Measurements from ENCODE around the gene EGLN1.

Gene EGLN1

DNA sequence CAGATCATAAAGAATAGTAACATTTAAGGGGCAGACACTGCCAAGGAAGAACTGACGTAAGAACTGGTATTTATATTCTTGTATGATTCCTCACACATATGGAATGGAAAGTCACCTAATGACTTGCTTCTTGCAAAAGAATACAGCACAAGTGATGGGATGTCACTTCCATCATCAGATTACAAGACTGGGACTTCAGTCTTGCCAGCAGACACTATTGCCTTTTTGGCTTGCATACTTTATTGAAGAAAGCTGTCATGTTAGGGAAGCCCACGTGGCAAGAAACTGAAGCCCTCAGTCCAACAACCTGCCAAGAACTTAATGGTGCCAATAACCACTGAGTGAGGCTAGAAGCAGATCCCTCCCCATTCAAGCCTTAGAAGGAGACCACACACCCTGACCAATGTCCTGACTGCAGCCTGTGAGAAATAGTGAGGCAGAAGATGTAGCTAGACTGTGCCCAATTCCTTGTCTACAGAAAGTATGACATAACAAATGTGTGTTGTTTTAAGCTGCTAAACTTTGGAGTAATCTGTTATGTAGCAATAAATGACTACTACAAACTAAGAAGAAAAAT, 12.0 kb downstream of the EGLN1 start:
- Histone ChIP-seq H3K27me3 (replicated peaks; ENCODE audit: control insufficient read depth, insufficient read depth, low read length) (no peaks in the 10 kb centered on the region), H3K36me3 (ENCODE audit: control insufficient read depth, insufficient read depth, low read length) (no peaks in the 10 kb centered on the region; the same call in 1 of the 2 replicates), H3K4me3 (replicated peaks; ENCODE audit: low read depth, low read length) (no peak overlapping the region)
- no peak for DNase-seq (ENCODE audit: extremely low read depth, insufficient read length)
- TF ChIP-seq, protein P1, sequence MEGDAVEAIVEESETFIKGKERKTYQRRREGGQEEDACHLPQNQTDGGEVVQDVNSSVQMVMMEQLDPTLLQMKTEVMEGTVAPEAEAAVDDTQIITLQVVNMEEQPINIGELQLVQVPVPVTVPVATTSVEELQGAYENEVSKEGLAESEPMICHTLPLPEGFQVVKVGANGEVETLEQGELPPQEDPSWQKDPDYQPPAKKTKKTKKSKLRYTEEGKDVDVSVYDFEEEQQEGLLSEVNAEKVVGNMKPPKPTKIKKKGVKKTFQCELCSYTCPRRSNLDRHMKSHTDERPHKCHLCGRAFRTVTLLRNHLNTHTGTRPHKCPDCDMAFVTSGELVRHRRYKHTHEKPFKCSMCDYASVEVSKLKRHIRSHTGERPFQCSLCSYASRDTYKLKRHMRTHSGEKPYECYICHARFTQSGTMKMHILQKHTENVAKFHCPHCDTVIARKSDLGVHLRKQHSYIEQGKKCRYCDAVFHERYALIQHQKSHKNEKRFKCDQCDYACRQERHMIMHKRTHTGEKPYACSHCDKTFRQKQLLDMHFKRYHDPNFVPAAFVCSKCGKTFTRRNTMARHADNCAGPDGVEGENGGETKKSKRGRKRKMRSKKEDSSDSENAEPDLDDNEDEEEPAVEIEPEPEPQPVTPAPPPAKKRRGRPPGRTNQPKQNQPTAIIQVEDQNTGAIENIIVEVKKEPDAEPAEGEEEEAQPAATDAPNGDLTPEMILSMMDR (IDR thresholded peaks at IDR 0.05; ENCODE audit: insufficient read depth, low read length, poor library complexity, severe bottlenecking): no peak

DNA sequence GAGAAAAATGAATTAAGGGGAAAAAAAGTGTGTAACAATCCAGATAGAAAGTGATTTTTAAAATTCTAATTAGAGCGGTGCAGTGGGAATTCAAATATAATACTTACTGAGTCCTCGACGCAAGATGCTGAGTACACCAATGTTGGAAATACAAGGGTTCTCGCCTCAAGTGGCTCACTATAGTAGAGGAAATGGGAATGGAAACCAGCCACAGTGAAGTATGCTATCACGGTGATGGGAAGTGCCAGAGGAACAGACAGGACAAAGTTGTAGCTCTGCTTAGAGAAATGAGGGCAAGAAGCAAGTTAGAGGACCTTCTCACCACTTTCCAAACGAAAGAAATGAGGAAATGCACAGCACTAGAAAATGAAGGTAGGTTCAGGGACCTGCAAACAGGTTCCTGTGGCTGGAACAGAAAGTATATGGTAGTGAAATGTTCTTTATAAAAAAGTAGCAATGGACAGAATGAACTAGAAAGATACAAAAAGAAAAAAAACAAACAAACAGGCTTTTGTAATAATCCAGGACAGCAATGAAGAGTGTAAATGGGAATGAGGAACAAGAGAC, 13.5 kb downstream of the EGLN1 start:
- H3K4me3 ChIP-seq (replicated peaks; ENCODE audit: low read depth, low read length): no peak overlapping the region
- DNase-seq (ENCODE audit: extremely low read depth, insufficient read length): no peak
- no peaks in the 10 kb centered on the region for H3K27me3 ChIP-seq (replicated peaks; ENCODE audit: control insufficient read depth, insufficient read depth, low read length)
- TF ChIP-seq, protein P1 (IDR thresholded peaks at IDR 0.05; ENCODE audit: insufficient read depth, low read length, poor library complexity, severe bottlenecking): no peak
- no peaks in the 10 kb centered on the region; the same call in 1 of the 2 replicates for H3K36me3 ChIP-seq (ENCODE audit: control insufficient read depth, insufficient read depth, low read length)

DNA sequence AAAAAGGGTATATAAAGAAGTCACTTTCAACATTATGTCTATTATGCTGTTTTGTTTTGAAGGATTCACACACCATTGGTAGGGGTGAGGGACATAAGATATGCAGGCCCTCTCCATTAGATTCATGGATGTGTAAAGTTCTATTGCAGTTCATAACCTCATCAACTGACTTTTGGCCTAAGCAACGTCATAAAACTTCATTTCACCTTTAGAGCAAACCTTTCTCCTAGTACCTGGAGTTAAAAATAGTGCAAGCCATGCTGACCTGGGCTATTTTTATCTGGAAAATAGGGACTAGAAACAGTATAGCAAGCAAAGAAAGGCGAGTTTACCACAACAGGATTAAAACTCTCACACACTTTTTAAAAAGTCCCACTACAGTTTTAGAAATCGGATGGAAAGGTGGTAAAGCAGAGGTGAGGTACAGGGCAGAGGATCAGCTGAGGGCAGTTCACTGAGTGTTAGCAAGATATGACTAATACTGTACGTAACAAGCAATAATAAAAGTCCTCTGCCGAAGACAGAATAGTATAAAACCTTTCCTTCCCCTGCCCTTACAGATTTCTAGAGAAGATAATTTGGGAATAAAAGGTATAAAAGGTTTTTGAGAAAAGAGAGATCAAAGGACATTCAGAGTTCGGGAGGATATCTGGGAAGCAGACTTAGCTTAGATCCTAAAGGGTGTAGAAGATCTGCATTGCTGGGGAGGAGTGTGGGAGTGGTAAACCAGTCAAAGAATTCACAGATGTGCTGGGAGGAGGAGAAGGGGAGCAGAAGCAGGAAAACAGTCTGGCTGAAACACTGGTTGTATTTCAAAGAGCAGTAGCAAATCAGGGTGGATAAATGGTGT, 14.3 kb downstream of the EGLN1 start:
- Histone ChIP-seq H3K4me3 (replicated peaks; ENCODE audit: low read depth, low read length) (no peak overlapping the region), H3K27me3 (replicated peaks; ENCODE audit: control insufficient read depth, insufficient read depth, low read length) (no peaks in the 10 kb centered on the region), H3K36me3 (ENCODE audit: control insufficient read depth, insufficient read depth, low read length) (no peaks in the 10 kb centered on the region; the same call in 1 of the 2 replicates)
- TF ChIP-seq, protein P1 (IDR thresholded peaks at IDR 0.05; ENCODE audit: insufficient read depth, low read length, poor library complexity, severe bottlenecking): no peak
- DNase-seq (ENCODE audit: extremely low read depth, insufficient read length): no peak

DNA sequence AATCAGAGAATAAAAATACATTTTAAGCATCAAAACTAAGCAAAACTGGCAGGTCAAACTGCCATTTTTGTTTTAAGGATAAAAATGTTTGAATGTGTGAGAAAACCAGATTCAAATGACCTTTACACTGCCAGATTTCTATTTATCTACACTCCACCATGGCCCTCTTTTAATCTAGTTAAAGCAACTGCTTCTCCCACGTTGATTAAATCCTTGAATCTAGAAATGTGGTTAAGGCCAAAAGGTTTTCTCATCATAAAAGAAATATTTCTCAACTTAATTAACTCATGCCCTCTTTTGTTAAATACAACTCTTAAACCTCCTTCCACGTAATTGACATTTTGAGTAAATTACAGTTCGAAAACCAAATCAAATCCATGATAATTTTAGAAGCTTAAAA, 15.0 kb downstream of the EGLN1 start:
- no peaks in the 10 kb centered on the region for H3K27me3 ChIP-seq (replicated peaks; ENCODE audit: control insufficient read depth, insufficient read depth, low read length)
- no peaks in the 10 kb centered on the region; the same call in 1 of the 2 replicates for H3K36me3 ChIP-seq (ENCODE audit: control insufficient read depth, insufficient read depth, low read length)
- DNase-seq (ENCODE audit: extremely low read depth, insufficient read length): no peak
- TF ChIP-seq, protein P1 (IDR thresholded peaks at IDR 0.05; ENCODE audit: insufficient read depth, low read length, poor library complexity, severe bottlenecking): no peak
- H3K4me3 ChIP-seq (replicated peaks; ENCODE audit: low read depth, low read length): no peak overlapping the region

DNA sequence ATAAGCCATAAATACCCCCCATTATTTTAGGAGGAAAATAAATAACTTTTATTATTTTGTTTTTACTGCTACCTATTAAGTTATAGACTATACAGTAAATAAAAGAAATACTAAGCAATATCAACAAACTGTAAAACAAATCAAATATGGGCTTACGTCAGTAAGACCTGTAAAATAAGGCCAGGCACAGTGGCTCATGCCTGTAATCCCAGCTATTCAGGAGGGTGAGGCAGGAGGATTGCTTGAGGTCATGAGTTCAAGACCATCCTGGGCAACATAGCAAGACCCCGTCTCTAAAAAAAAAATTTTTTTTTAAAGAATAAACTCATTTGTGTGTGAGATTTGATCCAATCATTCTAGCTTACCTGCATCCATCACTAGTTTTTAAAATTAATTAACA, 17.8 kb downstream of the EGLN1 start:
- no peaks in the 10 kb centered on the region for H3K27me3 ChIP-seq (replicated peaks; ENCODE audit: control insufficient read depth, insufficient read depth, low read length)
- H3K36me3 ChIP-seq (ENCODE audit: control insufficient read depth, insufficient read depth, low read length): no peaks in the 10 kb centered on the region; the same call in 1 of the 2 replicates
- no peak for DNase-seq (ENCODE audit: extremely low read depth, insufficient read length)
- H3K4me3 ChIP-seq (replicated peaks; ENCODE audit: low read depth, low read length): no peak overlapping the region
- TF ChIP-seq, protein P1 (IDR thresholded peaks at IDR 0.05; ENCODE audit: insufficient read depth, low read length, poor library complexity, severe bottlenecking): no peak
